ENCODE results near the gene FKBP4. TPM values are rescaled to one million over a fixed set of nuclear protein-coding genes. Genes with fewer than 3 reads are reported as not detected.

FKBP4 gene
- total and polyA plus RNA-seq, 4 donors: 21.3 to 38.7 (median 31.6) TPM

GRCh38 chr12:2832550-2833127 lies 37.9 kb downstream of the FKBP4 start:
- Histone ChIP-seq H3K27me3 (ENCODE audit: control insufficient read depth in 4 of 4, insufficient read depth in 4 of 4, low read length in 3 of 4) (no peaks in the 10 kb centered on the region), H3K27ac (ENCODE audit: low read depth in 1 of 2, low read length in 2 of 2) (no peak overlapping the region)

More at GRCh38 chr12:2832550-2833127, 37.9 kb downstream of the FKBP4 start:
- DNase-seq (ENCODE audit: low spot score): no peak
- Histone ChIP-seq H3K4me1 (ENCODE audit: control insufficient read depth in 4 of 4, insufficient read depth in 4 of 4, low read length in 3 of 4) (no peaks in the 10 kb centered on the region), H3K9ac (ENCODE audit: low read depth in 1 of 2, low read length in 2 of 2) (no peak overlapping the region), H3K36me3 (ENCODE audit: control insufficient read depth in 4 of 4, insufficient read depth in 3 of 4, low read depth in 1 of 4, low read length in 3 of 4) (peaks cover 2 to 21% (median 11%) of the 10 kb centered on the region in 4 donors), H3K9me3 (ENCODE audit: control insufficient read depth in 4 of 4, low read length in 3 of 4) (no peaks in the 10 kb centered on the region), H3K4me3 (ENCODE audit: low read depth in 1 of 3, low read length in 3 of 3) (no peak overlapping the region)
- 91% methylated on average over 6 of the region's 6 CpGs for whole genome bisulfite sequencing
- TF ChIP-seq MAX (IDR thresholded peaks at IDR 0.05): no peak
- no peak for TF ChIP-seq REST (IDR thresholded peaks at IDR 0.05)
- no peak for TF ChIP-seq ZBTB33 (IDR thresholded peaks at IDR 0.05)
- TF ChIP-seq TAF1 (conservative IDR thresholded peaks at IDR 0.05): no peak
- no peak for TF ChIP-seq HNF4A (conservative IDR thresholded peaks at IDR 0.05)
- no peak for TF ChIP-seq ATF3 (IDR thresholded peaks at IDR 0.05)
- no peak for TF ChIP-seq RXRA (IDR thresholded peaks at IDR 0.05)
- TF ChIP-seq FOXA2 (IDR thresholded peaks at IDR 0.05): no peak
- TF ChIP-seq RAD21 (IDR thresholded peaks at IDR 0.05): no peak
- no peak for TF ChIP-seq FOXA1 (IDR thresholded peaks at IDR 0.05)
- TF ChIP-seq NR2F2 (IDR thresholded peaks at IDR 0.05): no peak
- TF ChIP-seq CTCF (IDR thresholded peaks at IDR 0.05; ENCODE audit: low read depth, low read length, missing input control): no peak
- no peak for TF ChIP-seq HNF4G (IDR thresholded peaks at IDR 0.05)
- no peak for TF ChIP-seq SP1 (IDR thresholded peaks at IDR 0.05)
- TF ChIP-seq EGR1 (IDR thresholded peaks at IDR 0.05; ENCODE audit: low read depth in 2 of 2): no peak
- no peak for TF ChIP-seq YY1 (IDR thresholded peaks at IDR 0.05)
- no peak for TF ChIP-seq JUND (IDR thresholded peaks at IDR 0.05)
- TF ChIP-seq GABPA (IDR thresholded peaks at IDR 0.05 in 1 of 2, conservative IDR thresholded peaks at IDR 0.05 in 1 of 2): no peak
